Fibroblast of skin of right quadriceps (primary cell): ENCODE data around the gene AHDC1.
"Not testable (repeated sequence)": the region's sequence is repeated elsewhere in the genome, so short reads cannot be mapped to it uniquely, and the experiment has no call there.

Experiments
- DNase-seq: peaks from one replicate; pipeline ENCODE4 v3.0.0-alpha.2; 2013

The AHDC1 gene

GRCh38 chr1:27561124-27561899, 42.6 kb downstream of the AHDC1 start:
- peak; percentile 73 for DNase-seq

- no peak for DNase-seq
Observed at GRCh38 chr1:27560268-27561123, 43.4 kb downstream of the AHDC1 start.

- no peak for DNase-seq
Observed at GRCh38 chr1:27559466-27560030, 44.4 kb downstream of the AHDC1 start.

DNA sequence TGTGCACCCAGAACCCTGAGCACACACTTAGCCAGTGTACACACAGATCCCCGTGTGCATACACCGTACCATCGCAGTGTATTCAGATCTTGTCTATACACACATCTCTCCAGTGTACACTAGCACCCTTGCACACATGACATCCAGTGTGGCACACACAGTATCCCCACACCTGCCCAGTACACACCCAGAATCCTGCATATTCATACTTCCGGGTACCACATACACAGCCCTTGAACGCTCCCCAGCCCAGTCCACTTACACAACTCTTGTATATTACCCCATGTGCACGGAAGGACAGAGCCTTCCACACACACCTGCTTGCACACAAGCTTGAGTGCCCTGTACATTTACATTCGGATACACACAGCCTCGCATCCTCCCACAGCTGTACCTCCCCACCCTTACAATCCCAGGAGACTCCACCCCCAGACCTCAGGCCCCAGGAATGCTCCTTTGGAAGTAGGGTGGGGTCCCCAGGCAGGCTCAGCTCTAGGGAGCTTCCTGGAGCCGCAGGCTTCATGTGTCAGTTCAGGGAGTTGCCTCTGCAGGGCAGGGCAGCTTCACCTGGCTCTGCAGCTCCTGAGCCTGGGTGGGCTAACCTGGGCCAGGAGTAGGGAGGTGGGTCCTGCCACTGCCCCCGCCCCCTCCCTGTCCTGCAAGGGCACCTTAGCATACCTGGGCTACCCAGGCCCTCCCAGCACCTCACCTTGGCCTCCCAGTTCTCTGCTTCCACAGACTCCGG, 46.2 kb downstream of the AHDC1 start:
- DNase-seq, result no peak

- DNase-seq, result peak; percentile 95
Observed at GRCh38 chr1:27556781-27557595, 47.0 kb downstream of the AHDC1 start.

DNA sequence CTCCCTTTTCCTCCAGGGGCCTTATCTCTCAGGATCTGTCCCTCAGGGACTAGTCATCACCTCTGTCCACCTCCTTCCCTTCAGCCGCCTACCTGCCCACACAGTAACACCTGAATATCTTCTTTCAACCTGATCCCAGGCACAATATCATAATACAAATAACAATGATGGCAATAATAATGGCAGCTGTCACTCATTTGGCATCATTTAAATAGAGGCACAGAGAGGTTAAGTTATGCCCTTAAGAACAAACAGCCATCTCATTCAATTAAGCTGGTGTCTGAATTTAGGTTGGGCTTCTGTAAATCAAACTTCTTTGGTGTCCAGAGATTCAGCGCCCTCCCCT, 47.5 kb downstream of the AHDC1 start:
- DNase-seq, result no peak

GRCh38 chr1:27555700-27556424, 48.1 kb downstream of the AHDC1 start:
- DNase-seq, result peak; percentile 50

DNA sequence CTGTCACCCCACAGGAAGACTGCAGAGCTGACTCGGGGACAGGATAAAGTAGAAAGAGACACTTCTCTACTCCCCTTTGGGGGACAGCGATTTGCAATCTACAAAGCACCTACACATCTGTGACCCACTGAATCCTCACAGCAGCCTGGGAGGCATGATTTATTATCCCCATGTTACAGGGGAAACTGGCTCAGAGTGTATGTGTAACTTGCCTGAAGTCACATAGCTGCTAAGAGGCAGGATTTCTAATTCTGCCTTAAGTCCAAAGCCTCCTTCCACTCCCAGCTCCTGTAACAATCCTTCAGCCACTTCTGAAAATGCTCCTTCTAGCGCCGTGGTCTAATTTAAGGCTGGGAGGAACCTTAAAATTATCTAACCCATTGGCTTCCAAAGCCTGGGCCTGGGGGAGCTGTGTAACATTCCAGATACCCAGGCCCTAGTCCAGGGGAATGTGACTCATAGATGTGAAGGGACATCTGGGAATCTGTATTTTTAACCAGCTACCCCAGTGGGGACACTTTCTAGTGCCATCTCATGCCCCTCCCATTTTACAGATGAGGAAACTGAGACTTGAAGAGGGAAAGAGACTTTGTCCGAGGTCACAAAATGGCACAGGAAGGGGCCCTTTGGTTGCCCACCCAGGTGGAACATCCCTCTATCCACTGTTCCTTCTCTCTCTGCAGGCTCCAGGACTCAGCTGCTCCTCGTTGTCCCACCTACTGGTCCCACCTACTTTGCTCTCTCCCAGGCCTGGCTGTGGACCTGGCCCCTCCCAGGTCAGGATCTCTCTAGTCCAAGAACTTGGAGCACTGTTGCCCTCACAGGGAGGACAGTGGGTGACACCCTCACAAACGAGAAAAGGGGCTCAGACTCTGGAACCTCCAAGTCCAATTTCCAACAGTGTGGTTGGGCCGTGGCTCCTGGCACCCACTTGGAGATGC, 48.9 kb downstream of the AHDC1 start:
- DNase-seq, result no peak

DNA sequence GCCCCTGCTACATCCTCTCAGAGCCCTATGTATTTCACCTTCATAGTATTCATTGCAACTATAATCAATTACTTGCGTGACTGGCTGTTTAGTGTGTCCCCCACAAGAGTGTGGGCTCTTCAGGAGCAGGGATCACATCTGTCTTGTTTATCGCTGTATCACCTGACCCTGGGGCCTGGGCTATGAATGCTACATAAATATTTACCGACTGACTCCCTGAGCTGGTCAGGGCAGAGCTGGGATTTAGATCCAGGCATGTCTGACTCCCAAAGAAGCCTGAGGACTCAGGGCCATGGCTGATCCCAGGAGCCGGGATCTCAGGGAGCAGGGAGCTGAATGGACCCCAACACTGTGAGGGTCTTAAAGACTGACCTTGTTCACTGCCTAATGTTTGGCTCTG, 49.7 kb downstream of the AHDC1 start:
- DNase-seq, result no peak

DNA sequence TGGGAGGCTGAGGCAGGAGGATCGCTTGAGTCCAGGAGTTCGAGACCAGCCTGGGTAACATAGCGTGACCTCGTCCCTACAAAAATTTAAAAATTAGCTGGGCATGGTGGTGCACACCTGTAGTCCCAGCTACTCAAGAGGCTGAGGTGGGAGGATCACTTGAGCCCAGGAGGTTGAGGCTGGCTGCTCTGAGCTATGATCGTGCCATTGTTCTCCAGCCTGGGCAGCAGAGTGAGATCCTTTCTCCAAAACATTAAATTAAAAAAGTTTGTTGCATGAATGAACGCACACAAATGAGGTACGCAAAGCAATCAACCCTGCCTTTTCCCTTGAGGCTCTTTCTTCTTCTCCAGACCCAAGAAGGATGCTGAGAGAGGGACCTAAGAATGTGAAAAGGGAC, 50.1 kb downstream of the AHDC1 start:
- not testable (repeated sequence) for DNase-seq

GRCh38 chr1:27552911-27553420, 51.0 kb downstream of the AHDC1 start:
- DNase-seq, result no peak

DNA sequence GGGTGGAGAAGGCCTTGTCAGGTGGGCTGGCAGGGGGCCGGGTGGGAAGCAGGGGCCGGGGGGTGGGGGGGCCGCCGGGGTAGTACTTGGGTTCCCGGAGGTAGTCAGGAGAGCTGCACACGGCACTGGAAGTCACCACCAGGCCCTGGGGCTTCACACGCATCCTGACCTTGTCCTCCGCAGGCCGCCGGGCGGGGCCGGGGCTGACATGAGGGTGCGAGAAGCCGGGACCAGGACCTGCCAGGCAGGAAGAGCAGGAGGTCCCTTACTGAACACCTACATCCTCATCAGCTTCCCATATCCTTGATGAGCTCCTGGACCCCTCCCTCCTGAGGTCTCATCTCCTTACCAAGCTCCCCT, 52.0 kb downstream of the AHDC1 start:
- DNase-seq, result no peak

DNA sequence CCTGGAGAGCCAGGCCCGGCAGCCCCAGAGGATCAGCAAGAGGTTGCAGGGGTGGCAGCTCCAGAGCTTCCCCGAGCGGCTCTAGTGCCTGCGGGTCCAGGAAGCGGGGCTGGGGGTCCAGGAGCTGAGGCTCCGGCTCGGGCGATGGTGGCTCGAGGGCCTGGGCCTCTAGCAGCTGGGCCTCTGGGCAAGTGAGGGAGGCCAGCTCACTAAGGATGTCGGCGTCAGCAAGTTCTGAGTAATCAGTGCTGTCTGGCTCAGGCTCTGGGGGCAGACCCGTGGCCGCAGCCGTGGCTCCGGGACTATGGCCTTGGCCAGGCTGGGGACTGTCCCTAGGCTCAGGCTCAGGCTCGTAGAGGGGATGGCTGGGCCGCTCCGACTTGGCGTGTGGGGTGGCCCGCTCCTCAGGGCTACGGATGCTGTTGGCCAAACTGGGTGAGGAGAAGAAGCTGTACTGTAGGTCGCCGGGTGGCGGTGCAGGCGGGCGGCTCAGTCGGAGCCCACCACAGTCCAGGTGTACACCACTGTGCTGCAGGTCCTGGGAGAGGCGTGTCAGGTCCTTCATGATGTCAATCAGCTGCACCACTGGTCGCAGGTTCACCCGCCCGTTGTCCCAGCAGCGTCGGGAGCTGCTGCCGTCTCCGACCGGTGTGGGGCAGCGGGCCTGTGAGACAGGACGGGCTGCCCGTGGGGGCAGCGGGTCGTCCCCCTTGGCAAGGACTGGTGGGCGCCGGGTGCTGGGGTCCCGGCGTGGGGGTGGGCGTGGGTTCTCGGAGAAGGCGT, 52.6 kb downstream of the AHDC1 start:
- DNase-seq, result no peak

GRCh38 chr1:27550510-27551169, 53.3 kb downstream of the AHDC1 start:
- no peak for DNase-seq

- DNase-seq, result no peak
Observed at GRCh38 chr1:27549807-27550408, 54.0 kb downstream of the AHDC1 start.

GRCh38 chr1:27548858-27549719, 54.9 kb downstream of the AHDC1 start:
- no peak for DNase-seq

DNA sequence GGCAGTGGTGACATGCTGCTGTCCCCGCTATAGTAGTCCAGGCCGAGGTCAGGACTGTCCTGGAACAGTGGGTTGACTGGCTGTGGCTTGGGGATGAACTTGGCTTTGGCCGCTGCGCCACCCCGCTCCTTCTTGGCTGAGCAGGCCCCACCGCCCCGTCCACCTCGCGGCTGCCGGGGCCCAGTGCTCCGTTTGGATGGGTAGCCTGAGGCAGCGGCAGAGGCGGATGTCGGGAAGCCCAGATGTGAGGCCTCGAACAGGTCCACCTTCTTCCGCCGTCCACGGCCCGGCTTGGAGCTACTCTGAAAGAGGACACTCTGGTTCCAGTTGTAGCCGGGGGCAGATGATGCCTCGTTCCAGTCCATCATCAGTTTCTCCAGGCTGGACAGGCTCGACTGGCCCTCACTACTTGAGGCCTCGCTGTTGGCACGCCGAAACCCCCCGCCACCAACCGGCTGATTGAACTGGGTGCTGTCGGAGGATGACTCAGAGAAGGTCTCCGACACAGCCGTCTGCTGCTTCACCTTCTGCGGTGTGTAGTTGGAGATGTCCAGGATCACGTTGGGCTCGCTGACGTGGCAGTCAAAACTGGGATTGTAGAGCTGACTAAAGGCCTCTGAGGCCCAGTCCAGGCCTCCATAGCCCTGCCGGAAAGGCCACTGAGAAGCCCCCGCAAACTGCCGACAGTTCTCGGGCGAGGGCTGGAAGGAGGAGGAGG, 55.6 kb downstream of the AHDC1 start:
- DNase-seq, result no peak
